NCI-H1930 (cell line): Measurements from ENCODE around the gene PDZD7.
"Not testable (repeated sequence)": the region's sequence is repeated elsewhere in the genome, so short reads cannot be mapped to it uniquely, and the experiment has no call there.

Experiments used
- DNase-seq, 2 experiments: peaks; one replicate each; lab custom pipeline; 2025; lab: John Stamatoyannopoulos, UW

The PDZD7 gene

DNA sequence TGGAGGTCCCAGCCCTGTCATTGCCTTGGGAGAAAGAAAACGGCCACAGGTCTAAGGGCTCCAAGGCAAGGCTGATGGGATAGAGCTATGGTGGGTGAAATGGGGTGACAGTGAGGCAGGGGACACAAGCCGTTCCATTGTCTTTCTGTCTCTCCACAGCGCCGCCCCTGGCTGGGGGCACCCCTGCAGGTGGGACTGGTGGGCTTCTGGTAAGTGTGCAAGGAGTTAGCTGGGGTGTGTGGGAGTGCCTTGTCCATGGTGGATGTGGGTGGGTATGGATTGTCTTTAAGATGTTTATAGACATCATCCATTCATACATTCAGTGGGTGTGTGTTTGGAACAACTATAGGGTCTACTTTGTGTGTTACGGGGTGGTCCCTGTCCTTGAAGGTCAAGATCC, 7.6 kb upstream of the PDZD7 start:
- DNase-seq, result no peak

DNA sequence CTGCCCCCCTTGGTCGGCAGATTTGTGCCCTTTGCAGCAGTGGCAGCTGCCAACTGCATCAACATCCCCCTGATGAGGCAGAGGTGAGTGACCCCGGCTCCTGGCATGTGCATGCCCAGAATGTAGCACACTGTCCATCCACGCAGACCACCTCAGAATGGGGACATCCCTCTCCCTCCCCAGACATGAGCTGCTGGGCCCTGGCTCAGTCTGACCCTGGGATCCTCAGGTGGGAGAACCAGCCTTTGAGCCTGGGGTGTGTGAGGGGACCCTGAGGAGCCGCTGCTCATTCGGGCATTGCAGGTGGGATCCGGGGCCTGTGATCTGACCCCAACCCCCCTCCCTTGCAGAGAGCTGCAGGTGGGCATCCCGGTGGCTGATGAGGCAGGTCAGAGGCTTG, 5.8 kb upstream of the PDZD7 start:
- DNase-seq, result no peak

DNA sequence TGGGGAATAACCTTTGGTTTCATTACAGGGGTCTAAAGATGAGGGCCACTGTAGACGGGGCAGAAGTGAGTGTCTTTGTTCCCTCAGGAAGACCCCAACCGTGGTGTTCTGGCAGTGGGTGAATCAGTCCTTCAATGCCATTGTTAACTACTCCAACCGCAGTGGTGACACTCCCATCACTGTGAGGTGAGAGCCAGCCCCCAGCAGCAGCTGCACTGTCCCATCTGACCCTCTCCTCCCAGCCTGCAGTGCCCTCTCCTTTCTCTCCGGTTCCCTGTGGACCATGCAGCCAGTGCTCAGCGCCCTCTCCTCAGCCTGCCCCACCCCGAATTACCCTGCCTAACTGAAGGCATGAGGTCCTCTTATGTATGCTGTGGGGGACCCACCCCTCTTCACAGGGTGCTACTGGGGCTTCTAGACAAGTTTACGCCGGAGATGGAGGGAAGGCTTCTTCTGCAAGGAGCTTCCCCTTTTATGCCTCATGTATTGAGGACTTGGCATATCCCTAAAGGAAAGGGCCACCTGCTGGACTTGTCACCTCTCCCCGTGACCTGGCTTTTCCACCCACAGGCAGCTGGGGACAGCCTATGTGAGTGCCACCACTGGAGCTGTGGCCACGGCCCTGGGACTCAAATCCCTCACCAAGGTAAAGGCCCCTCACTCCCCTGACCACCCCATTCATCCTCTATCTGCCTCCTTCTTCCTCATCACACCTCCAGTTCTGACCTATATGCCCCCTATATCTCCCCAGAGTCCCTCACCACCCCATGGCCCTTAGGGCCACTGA, 5.2 kb upstream of the PDZD7 start:
- DNase-seq, result no peak

DNA sequence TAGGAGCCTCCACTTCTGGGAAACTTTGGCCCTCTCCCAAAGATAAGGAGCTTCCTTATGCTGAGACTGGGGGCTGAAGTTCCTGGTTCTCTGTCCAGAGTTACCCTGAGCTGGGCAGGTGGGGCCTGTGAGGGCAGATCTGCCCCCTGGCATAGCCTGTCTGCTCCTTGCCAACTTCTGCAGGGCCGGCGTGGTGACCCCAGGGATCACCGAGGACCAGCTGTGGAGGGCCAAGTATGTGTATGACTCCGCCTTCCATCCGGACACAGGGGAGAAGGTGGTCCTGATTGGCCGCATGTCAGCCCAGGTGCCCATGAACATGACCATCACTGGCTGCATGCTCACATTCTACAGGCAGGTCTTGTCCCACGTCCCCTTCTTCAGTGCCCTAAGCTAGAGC, 4.4 kb upstream of the PDZD7 start:
- DNase-seq, result no peak

DNA sequence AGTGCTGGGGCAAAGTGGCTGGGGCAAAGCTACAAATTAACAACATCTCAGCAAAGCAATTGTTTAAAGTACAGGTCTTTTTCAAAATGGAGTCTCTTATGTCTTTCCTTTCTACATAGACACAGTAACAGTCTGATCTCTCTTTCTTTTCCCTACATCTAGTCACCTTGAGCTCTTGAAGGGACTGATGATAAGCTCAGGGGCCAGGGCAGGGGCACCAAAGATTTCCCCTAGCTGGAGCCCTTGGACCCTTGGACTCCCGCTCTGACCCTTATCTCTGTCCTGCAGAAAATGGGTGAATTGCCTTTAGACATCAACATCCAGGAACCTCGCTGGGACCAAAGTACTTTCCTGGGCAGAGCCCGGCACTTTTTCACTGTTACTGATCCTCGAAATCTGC, 3.5 kb upstream of the PDZD7 start:
- DNase-seq, result not testable (repeated sequence)

DNA sequence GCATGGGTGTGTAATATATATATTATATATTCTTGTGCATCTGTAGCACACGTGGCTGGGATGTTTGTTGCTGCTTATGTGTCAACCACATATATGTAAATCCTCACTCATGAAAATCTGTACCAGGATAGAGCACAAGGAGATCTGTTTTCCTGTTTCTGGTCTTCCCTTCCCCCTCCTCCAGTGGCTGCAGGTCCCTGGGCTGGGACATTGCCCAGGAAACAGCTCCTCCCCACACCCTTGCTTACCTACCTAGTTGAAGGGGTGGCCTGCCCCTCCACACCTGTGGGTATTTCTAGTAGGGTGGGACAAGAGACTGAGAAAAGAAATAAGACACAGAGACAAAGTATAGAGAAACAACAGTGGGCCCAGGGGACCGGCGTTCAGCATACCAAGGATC, 2.3 kb upstream of the PDZD7 start:
- DNase-seq, result no peak

DNA sequence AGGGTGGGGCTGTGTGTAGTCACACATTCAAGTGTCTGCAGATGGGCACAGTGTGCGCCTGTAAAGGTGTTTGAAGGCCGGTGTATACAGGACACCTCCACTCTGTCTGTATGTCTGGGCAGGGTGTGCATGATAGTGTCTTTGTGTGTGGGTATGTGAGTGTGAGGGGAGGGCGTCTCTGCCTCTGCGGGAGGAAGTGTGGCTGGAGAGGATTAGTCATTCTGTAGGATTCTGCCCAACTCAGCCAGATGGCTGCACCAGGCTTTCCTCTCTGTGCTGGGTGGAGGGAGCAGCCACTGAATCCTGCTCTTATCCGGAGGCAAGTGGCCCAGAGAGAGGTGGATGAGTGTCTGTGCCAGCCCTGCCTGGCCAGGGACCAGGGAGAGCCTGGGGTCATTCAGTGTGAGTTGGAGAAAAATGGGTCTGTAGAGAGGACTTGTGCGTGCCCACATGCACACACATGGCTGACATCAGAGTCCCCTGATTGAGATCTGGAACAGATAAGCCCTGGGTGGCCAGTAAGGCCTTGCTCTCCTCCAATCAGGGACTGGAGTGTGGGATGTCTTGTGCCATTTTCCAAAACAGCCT, 1.8 kb upstream of the PDZD7 start:
- DNase-seq, result no peak

DNA sequence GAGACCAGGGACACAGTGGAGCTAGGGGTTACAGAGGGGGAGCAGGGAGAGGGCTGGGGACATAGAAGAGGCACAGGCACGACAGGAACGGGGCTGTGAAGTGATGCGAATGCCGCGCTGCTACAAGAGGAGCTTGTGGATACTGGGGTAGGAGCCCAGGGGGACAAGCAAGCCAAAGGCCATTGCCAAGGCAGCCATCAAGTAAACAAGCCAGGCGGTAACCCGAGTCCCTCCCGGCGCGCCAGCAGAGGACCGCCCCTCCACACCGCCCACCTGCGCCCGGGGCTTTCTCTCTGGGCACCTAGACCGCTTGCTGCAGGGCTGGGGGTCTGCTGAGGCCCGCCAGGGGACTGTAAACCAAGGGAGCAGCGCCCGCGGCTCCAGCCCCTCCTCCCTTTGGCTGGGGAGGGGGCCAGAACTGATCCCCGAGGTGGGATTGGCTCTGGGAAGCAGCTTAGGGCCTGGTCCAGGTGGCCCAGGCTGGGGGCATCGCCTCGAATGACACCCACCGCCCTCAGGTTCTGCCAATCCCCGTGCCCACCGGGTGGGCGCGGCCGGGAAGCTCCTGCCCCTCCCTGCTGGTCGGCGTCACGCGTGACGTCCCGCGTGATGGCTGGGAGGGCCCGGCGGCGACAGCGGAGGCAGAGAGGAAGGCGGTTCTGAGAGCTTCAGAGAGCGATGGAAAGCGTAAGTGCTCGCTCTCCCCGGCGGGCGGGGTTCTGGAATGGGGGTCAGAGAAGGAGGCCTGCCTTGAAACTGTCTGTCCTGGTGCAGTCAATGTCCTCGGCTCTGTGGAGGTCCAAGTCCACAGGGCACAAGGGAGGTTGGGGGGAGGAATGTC, 1.1 kb upstream of the PDZD7 start:
- DNase-seq, result peak; percentile 25 to 51

DNA sequence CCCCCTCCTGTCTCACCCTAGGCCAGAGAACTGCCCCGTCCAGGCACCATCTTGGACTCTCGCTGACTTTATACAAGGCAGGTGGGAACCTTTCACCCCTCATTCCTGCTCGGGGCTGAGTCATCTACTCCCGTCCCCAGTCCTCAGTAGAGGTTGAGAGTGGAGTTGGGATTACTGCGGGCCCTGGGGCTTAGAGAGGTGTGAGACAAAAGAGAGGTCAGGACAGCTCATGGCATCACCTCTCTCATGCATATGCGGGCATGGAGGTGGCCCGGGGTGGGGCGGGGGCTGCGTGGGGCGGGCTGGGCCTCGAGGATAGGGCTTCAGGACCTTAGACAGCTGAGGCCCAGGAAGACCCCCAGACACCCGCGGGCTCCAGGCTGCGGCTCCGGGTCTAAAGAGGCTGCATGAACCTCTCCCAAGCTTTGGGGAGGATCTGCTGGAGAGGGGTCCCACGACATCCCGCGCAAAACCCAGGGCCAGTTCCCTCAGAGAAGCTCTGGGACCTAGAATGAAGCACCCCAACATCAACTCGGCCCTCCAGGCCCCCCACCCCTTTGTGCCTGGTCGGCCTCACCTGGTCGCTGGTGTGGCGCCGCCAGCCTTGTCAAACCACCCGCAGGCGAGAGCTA, 317 bp downstream of the PDZD7 start:
- DNase-seq, result no peak

DNA sequence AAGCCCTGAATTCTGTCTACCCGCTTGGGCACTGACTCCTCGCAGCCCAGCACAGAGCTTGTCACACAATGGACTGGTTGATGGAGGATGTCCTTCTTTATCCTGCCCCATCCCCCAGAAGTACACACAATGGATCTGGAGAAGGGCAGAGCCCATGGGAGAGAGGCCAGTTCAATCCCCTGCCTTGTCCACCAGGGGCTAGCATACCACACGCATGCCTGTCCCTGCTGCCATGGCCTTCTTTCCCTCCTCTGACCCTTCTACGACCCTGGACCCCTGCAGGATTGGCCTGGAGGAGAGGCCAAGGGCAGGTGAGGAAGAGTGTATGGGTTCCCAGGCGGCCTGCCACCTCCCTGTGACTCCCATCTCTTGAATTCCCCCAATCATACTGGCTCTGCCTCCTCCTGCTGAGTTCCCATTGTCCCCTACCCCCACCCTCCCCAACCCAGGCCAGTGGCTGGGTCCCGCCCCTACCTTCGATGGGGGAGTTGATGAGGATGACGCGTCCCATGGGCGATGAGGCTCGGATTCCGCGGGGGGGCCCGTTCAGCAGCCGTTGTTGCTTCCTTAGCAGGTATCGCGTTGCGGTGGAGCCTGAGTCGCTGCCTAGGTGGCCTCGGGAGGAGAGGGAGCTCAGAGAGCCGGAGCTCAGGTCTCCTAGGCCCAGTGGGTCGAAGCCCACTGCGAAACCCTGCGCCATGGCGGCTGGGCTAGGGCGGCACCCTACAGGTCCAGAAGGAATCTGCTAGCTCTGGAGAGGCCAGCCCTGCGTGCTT, 1.2 kb downstream of the PDZD7 start:
- DNase-seq, result no peak

DNA sequence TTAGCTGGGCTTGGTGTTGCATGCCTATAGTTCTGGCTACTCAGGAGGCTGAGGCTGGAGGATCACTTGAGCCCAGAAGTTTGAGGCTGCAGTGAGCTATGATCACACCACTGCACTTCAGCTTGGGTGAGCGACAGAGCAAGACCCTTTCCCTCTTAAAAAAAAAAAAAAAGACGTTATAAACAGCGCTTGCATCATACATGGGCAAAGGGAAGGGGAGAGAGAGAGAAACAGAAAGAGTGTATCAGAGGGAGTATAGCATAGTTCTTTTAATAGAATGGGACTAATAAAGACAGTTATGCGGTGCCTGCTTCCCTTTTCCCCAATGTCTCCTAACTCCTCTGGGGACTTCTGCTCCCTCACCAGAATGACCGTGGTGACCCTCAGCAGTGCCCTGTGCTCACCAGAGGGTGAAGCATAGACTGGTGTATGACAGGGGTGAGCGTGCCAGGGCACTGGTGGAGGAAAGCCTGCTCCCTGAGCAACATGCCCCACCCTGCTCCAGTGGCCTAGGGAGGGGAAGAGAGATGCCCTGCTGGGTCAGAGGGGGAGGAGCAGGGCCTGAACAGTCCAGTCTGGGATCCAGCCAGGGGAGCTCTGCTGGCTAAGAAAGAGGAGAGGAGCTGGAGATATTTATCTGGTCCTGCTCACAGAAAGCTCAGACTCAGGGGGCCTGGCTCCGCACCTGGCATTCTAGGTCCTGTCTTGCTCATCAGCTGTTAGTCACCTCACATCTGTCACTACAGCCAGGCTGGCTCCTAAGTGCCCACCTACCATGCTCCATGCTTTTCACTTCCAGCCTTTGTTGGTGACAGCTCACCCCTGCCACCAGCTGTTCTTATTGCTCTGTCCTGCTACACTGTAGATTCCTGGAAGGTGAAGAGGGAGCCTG, 2.2 kb downstream of the PDZD7 start:
- no peak for DNase-seq

DNA sequence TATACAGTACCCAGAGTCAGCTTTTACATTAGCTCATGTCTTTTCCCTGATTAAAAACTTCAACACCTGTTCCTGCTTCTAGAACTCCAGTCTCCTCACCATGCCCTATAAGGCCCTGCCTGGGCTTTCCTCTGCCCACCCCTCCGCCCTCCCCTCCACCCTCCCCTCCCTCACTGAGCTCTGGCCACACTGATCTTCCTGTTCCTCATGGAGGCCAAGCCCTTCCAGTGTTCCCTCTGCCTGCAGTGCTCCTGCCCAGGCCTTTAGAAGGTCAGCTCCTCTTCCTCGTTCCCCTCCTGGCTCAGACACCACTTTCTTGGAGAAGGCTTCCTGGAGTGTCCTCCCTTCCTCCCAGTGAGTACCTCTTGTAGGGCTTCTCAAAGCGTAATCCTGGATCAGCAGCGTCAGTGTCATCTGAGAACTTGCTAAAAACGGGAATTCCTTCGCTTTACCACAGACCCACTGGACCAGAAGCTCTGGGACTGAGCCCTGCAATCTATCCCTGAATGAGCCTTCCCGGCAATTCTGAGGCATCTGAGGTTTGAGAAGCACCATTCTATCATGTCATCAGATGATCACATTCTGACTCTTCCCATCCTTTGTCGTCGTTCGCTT, 3.7 kb downstream of the PDZD7 start:
- no peak for DNase-seq

DNA sequence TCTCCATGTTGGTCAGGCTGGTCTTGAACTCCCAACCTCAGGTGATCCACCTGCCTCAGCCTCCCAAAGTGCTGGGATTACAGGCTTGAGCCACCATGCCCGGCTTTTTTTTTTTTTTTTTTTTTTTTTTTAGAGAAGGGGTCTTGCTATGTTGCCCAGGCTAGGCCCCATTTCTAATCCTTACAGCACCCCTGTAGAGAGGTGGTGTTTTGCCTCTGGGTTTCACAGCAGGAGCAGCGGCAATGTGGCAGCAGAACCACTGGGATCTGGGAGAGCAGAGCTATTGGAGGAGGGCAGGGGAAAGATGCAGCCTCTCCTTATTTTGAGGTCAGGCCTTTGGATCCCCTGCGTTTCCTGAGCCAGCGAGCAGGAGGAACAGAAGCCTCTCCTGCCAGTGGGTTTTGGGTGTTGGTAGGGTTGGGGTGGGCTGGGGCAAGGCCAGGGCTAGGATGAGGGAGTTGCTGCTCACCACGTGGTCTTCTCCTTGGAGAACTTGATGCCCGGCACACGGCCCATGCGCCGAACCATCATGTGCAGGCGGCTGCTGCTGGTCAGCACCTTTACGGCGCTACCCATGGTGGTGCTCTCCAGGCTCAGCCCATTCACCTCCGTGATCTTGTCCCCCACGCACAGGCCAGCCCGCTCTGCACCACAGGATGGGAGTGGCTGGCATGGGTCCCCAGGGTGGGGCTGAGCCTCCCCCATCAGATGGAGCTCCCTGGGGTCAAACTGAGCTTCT, 7.8 kb downstream of the PDZD7 start:
- no peak for DNase-seq

DNA sequence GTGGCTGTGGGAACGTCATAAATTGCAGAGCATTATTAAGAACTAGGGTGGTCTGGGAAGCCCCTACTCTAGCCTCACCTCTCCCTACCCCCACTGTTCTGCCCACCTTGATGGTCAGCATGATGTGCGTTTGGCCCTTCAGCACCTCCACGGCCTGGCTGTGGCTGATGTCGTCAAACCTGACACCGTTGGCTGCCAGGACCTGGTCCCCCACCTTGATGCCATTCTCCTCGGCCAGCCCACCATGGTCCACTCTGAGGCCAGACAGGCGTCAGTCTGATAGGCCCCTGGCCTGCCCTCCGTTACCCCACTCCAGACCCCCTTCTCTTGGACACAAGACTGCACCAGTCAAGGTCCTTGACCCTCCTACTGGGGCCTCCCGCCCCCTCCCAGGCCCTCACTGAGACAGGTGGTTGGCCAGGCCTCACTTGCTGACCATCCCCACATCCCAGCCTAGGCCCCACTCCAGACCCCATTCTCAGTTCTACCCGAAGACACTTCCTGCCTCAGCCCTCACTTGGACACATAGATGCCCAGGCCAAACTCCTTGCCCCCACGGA, 9.2 kb downstream of the PDZD7 start:
- no peak for DNase-seq

DNA sequence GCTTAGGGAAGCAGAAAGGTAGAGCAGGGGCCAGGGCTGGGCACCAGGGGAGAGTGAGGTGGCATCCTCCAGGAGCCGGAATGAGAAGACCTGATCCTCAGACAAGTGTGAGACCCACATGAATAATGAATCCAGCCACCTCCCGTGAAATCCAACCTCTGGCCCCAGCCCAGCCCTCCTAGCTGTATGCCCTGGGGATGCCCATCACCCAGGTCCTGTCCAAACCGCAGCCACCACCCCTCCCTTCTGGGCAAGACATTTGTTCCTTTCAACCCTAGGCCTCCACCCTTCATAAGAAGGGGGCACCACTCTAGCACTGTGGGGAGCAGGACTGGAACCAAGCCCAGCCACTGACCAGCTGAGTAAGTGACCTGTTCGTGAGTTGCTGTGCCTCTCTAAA, 9.7 kb downstream of the PDZD7 start:
- no peak for DNase-seq

DNA sequence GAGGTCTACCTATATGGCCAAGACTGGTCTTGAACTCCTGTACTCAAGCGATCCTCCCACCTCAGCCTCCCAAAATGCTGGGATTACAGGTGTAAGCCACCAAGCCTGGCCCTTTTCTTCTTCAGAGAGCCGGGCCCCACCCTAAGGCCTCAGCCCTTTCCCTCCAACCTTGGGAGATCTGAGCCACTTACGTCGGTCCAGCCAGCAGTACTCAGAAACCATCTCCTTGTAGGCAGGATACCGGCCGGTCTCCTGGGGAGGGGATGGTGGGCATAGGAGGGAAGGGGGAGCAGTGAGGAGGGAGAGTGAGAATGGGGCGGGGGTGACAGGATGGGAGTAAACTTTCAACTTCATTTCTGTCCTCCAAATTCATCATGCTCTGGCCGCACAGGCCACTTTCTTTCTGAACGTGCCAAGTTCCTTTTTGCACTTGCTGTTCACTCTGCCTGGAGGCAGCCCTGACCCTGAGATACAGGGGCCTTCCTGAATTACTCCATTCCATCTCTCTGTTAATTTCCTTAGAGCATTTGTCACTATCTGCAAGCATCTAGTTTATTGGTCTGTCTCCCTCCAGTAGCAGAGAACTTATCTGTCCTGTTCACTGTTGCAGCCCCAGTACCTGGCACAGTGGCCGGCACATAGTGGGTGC, 10.4 kb downstream of the PDZD7 start:
- DNase-seq, result no peak

DNA sequence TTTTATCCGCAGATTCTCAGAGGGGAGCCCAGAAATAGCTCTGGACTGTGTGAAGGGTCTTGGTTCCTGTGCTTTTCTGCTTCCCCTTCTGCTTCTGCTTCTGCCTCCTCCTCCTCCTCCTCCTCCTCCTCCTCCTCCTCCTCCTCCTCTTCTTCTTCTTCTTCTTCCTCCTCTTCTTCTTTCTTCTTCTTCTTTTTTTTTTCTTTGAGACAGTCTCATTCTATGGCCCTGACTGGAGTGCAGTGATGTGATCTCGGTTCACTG, 11.6 kb downstream of the PDZD7 start:
- no peak for DNase-seq

DNA sequence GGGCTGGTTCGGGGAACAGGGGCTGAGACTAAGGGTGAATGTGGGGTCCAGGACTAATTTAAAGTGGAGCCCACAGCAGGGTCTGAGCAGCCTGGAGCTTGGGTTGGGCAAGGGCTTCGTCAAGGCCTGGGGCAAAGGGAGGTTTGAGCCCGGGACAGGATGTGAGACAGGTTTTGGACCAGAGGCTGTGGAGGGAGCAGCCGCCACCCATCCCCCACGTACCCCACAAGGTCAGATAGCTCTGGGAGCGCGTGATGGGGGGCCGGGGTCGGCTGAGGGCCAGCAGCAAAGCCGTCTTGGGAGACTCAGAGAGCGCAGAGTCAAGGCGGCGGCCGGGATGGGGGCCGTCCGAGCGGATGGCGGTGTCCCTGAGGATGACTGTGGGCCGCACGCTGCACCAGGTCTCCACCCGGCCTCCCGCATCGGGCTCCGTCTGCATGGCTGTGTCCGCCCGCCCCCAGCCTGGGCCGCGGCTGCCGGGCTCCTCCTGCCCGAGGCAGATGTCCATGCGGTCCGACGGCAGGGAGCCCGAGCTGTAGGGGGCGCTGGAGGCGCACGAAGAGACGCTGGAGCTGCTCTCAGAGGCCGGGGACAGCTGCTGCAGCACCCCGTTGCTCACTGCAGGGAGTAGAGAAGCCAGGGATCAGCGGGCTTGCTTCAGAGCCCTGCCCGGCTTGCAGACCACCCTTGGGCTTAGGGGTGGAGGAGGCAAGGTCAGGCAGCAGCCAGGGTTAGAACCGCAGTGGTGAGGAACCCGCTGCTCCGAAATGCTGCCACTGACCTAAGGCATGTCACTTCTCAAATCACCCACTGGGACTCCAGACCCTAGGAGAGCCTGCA, 12.1 kb downstream of the PDZD7 start:
- DNase-seq, result peak; percentile 31 to 33
